Measurements from ENCODE around the gene CTSV.
"Not testable (repeated sequence)": the region's sequence is repeated elsewhere in the genome, so short reads cannot be mapped to it uniquely, and the experiment has no call there.

The CTSV gene

DNA sequence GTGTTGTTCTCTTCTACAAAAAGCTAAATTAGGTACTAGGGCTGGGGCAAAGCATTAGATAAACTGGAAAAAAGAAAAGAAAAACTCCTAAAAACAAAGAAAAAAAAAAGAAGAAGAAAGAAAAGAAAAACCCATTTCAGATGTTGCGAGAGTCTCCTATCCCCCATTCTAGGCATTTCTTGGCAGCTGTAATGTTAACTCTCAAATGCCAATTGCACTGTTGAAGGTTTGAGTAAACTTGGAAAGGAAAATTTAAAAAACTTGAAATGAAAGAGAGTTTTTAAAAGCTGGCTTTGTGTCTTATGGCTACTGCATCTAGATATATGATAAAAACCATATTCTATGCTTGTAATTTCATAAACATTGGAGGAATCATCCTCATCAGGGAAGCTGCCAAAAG is 34.6 kb upstream of the CTSV start:
- Histone ChIP-seq H3K9ac (ENCODE audit: low read length) (no peak overlapping the region), H2AK5ac (ENCODE audit: low read length, severe bottlenecking) (no peak overlapping the region), H3K4ac (ENCODE audit: low read depth in 1 of 2, low read length in 2 of 2) (no peak overlapping the region), H2BK15ac (ENCODE audit: low read depth, poor library complexity, severe bottlenecking) (no peak overlapping the region), H3K79me1 (replicated peaks; ENCODE audit: low read length, poor library complexity, severe bottlenecking) (no peaks in the 10 kb centered on the region), H2BK120ac (ENCODE audit: low read depth, low read length) (no peak overlapping the region), H2BK5ac (ENCODE audit: low read depth, low read length, poor library complexity, severe bottlenecking) (no peak overlapping the region), H3K9me3 (ENCODE audit: control insufficient read depth, low read length) (no peaks in the 10 kb centered on the region), H3K27ac (ENCODE audit: low read length, poor library complexity, severe bottlenecking) (no peak overlapping the region), H3K4me2 (ENCODE audit: low read length, poor library complexity, severe bottlenecking) (no peak overlapping the region), H2AFZ (ENCODE audit: low read depth, low read length) (no peak overlapping the region), H4K8ac (ENCODE audit: low read length) (no peak overlapping the region), H3K18ac (ENCODE audit: low read depth in 1 of 2, low read length in 2 of 2) (no peak overlapping the region), H2BK12ac (ENCODE audit: low read length in 2 of 2) (no peak overlapping the region), H3K23ac (ENCODE audit: low read length in 2 of 2) (no peak overlapping the region), H3K14ac (ENCODE audit: low read length in 2 of 2) (no peak overlapping the region), H3K36me3 (ENCODE audit: control insufficient read depth in 1 of 2, insufficient read depth in 2 of 2, low read depth in 1 of 2, low read length in 2 of 2) (no peaks in the 10 kb centered on the region), H3K4me3 (ENCODE audit: insufficient read depth in 1 of 2, low read depth in 1 of 2, low read length in 2 of 2) (no peak overlapping the region), H4K91ac (ENCODE audit: low read length) (no peak overlapping the region), H3K27me3 (ENCODE audit: control insufficient read depth in 1 of 2, insufficient read depth in 1 of 2, low read length in 2 of 2) (peaks cover 6 to 30% of the 10 kb centered on the region in 2 experiments), H3K4me1 (ENCODE audit: control insufficient read depth, insufficient read depth, low read depth, low read length) (no peaks in the 10 kb centered on the region)
- no CpG with 5 or more reads among the region's 1 CpG for WGBS
- DNase-seq = no peak

DNA sequence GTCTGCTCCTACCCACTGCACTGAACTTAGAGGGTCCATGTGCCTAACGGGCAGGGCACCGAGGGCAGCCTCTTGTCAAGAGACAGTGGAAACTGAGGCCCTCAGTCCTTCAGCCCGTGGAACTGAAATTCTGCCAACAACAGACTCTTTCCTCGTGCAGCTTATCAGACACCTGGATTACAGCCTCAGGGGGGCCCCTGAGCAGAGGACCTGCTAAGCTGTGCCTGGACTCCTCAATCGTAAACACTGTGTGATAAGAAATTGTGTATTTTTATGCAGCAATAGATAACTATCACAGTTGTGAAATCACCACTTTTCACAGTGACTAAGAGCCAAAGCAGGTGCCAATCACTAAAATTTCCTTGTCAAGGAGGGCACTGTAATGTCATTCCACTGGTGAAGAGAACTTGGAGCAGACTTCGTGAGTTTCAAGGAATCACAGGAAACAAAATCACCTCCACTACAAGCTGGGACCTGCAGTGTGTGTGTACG is 33.4 kb upstream of the CTSV start:
- H4K8ac ChIP-seq (ENCODE audit: low read length) = no peak overlapping the region
- no peak overlapping the region for H2BK15ac ChIP-seq (ENCODE audit: low read depth, poor library complexity, severe bottlenecking)
- no peak overlapping the region for H3K9ac ChIP-seq (ENCODE audit: low read length)
- no peaks in the 10 kb centered on the region for H3K4me1 ChIP-seq (ENCODE audit: control insufficient read depth, insufficient read depth, low read depth, low read length)
- H3K79me1 ChIP-seq (replicated peaks; ENCODE audit: low read length, poor library complexity, severe bottlenecking) = no peaks in the 10 kb centered on the region
- 79% methylated on average over 5 of the region's 7 CpGs for WGBS
- H4K91ac ChIP-seq (ENCODE audit: low read length) = no peak overlapping the region
- H2BK12ac ChIP-seq (ENCODE audit: low read length in 2 of 2) = no peak overlapping the region
- peaks cover 6 to 18% of the 10 kb centered on the region in 2 experiments for H3K27me3 ChIP-seq (ENCODE audit: control insufficient read depth in 1 of 2, insufficient read depth in 1 of 2, low read length in 2 of 2)
- H2BK5ac ChIP-seq (ENCODE audit: low read depth, low read length, poor library complexity, severe bottlenecking) = no peak overlapping the region
- no peak overlapping the region for H2BK120ac ChIP-seq (ENCODE audit: low read depth, low read length)
- H3K27ac ChIP-seq (ENCODE audit: low read length, poor library complexity, severe bottlenecking) = no peak overlapping the region
- no peak overlapping the region for H3K18ac ChIP-seq (ENCODE audit: low read depth in 1 of 2, low read length in 2 of 2)
- H2AFZ ChIP-seq (ENCODE audit: low read depth, low read length) = no peak overlapping the region
- H3K14ac ChIP-seq (ENCODE audit: low read length in 2 of 2) = no peak overlapping the region
- H3K4me3 ChIP-seq (ENCODE audit: insufficient read depth in 1 of 2, low read depth in 1 of 2, low read length in 2 of 2) = no peak overlapping the region
- H3K36me3 ChIP-seq (ENCODE audit: control insufficient read depth in 1 of 2, insufficient read depth in 2 of 2, low read depth in 1 of 2, low read length in 2 of 2) = no peaks in the 10 kb centered on the region
- no peak overlapping the region for H2AK5ac ChIP-seq (ENCODE audit: low read length, severe bottlenecking)
- no peak overlapping the region for H3K23ac ChIP-seq (ENCODE audit: low read length in 2 of 2)
- no peak for DNase-seq
- H3K9me3 ChIP-seq (ENCODE audit: control insufficient read depth, low read length) = peaks cover 4% of the 10 kb centered on the region
- no peak overlapping the region for H3K4ac ChIP-seq (ENCODE audit: low read depth in 1 of 2, low read length in 2 of 2)
- H3K4me2 ChIP-seq (ENCODE audit: low read length, poor library complexity, severe bottlenecking) = no peak overlapping the region

DNA sequence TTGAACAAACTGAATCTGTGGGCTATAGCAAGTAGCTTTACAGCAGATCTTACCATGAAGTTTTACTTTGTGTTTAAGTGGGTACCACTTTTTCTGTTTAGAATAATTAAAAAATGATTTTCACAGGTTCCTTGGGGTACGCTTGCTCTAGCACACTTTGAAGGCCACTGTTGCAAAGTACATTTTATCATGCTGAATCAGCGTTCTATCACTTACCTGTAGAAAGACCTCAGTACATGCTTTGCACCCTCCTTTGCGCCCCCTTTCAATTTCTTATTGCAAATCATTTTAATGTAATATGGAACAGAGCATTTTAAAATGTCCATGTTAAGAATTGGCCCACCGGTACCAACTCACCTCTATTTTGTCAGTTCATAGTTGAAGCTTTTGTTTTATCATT is 31.4 kb upstream of the CTSV start:
- not testable (repeated sequence) for H3K4me2 ChIP-seq (ENCODE audit: low read length, poor library complexity, severe bottlenecking); H4K8ac ChIP-seq (ENCODE audit: low read length); H2BK12ac ChIP-seq (ENCODE audit: low read length in 2 of 2); H3K4me3 ChIP-seq (ENCODE audit: insufficient read depth in 1 of 2, low read depth in 1 of 2, low read length in 2 of 2); H3K27me3 ChIP-seq (ENCODE audit: control insufficient read depth in 1 of 2, insufficient read depth in 1 of 2, low read length in 2 of 2); H3K79me1 ChIP-seq (replicated peaks; ENCODE audit: low read length, poor library complexity, severe bottlenecking); H3K4me1 ChIP-seq (ENCODE audit: control insufficient read depth, insufficient read depth, low read depth, low read length); H4K91ac ChIP-seq (ENCODE audit: low read length); H2BK5ac ChIP-seq (ENCODE audit: low read depth, low read length, poor library complexity, severe bottlenecking); H2AFZ ChIP-seq (ENCODE audit: low read depth, low read length); H3K14ac ChIP-seq (ENCODE audit: low read length in 2 of 2); DNase-seq; H2AK5ac ChIP-seq (ENCODE audit: low read length, severe bottlenecking); H3K23ac ChIP-seq (ENCODE audit: low read length in 2 of 2); H3K36me3 ChIP-seq (ENCODE audit: control insufficient read depth in 1 of 2, insufficient read depth in 2 of 2, low read depth in 1 of 2, low read length in 2 of 2); H2BK15ac ChIP-seq (ENCODE audit: low read depth, poor library complexity, severe bottlenecking); H3K18ac ChIP-seq (ENCODE audit: low read depth in 1 of 2, low read length in 2 of 2); H3K4ac ChIP-seq (ENCODE audit: low read depth in 1 of 2, low read length in 2 of 2); H3K27ac ChIP-seq (ENCODE audit: low read length, poor library complexity, severe bottlenecking); H2BK120ac ChIP-seq (ENCODE audit: low read depth, low read length); H3K9ac ChIP-seq (ENCODE audit: low read length)
- WGBS = 94% methylated on average over 2 of the region's 4 CpGs
- peaks cover 14% of the 10 kb centered on the region for H3K9me3 ChIP-seq (ENCODE audit: control insufficient read depth, low read length)

DNA sequence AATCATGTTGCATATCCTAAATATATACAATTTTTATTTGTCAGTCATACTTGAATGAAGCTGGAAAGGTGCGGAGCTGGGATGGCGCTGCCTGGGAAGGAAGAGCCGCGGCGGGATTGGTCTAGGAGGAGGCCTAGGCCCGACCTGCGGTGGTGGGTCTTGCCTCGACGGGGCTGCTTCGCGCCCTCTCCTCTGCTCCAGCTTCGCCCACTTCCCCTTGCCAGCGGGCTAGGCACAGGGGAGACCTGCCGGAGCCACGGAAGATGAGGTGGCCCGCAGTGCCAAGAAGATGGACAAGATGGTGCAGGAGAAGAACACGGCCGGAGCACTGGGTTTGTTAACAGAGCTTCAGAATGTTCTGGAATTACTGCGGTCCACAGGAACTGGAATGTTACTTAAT is 28.5 kb upstream of the CTSV start:
- Histone ChIP-seq H3K9ac (ENCODE audit: low read length) (no peak overlapping the region), H3K4me3 (ENCODE audit: insufficient read depth in 1 of 2, low read depth in 1 of 2, low read length in 2 of 2) (no peak overlapping the region), H3K27me3 (ENCODE audit: control insufficient read depth in 1 of 2, insufficient read depth in 1 of 2, low read length in 2 of 2) (peaks cover 0 to under 1% of the 10 kb centered on the region in 2 experiments), H2AK5ac (ENCODE audit: low read length, severe bottlenecking) (no peak overlapping the region), H3K14ac (ENCODE audit: low read length in 2 of 2) (no peak overlapping the region), H3K36me3 (ENCODE audit: control insufficient read depth in 1 of 2, insufficient read depth in 2 of 2, low read depth in 1 of 2, low read length in 2 of 2) (no peaks in the 10 kb centered on the region), H2BK15ac (ENCODE audit: low read depth, poor library complexity, severe bottlenecking) (no peak overlapping the region), H3K4me2 (ENCODE audit: low read length, poor library complexity, severe bottlenecking) (no peak overlapping the region), H3K27ac (ENCODE audit: low read length, poor library complexity, severe bottlenecking) (no peak overlapping the region), H2BK5ac (ENCODE audit: low read depth, low read length, poor library complexity, severe bottlenecking) (no peak overlapping the region), H4K8ac (ENCODE audit: low read length) (no peak overlapping the region), H2AFZ (ENCODE audit: low read depth, low read length) (no peak overlapping the region), H3K4me1 (ENCODE audit: control insufficient read depth, insufficient read depth, low read depth, low read length) (no peaks in the 10 kb centered on the region), H2BK12ac (ENCODE audit: low read length in 2 of 2) (no peak overlapping the region), H4K91ac (ENCODE audit: low read length) (no peak overlapping the region), H3K4ac (ENCODE audit: low read depth in 1 of 2, low read length in 2 of 2) (no peak overlapping the region), H3K23ac (ENCODE audit: low read length in 2 of 2) (no peak overlapping the region), H3K18ac (ENCODE audit: low read depth in 1 of 2, low read length in 2 of 2) (no peak overlapping the region), H3K9me3 (ENCODE audit: control insufficient read depth, low read length) (peaks cover 14% of the 10 kb centered on the region), H3K79me1 (replicated peaks; ENCODE audit: low read length, poor library complexity, severe bottlenecking) (no peaks in the 10 kb centered on the region), H2BK120ac (ENCODE audit: low read depth, low read length) (no peak overlapping the region)
- WGBS = 93% methylated on average over 19 of the region's 19 CpGs
- no peak for DNase-seq
